Measurements from ENCODE around the gene SPRYD3.

SPRYD3 gene

GRCh38 chr12:53077030-53077429 lies 2.2 kb downstream of the SPRYD3 start:
- DNase-seq = no peak

GRCh38 chr12:53076461-53076860 lies 2.7 kb downstream of the SPRYD3 start:
- DNase-seq = no peak

GRCh38 chr12:53074999-53075370 lies 4.2 kb downstream of the SPRYD3 start:
- no peak for DNase-seq

- DNase-seq = no peak
Measured at GRCh38 chr12:53074283-53074998, 4.7 kb downstream of the SPRYD3 start.

GRCh38 chr12:53073881-53074280 lies 5.3 kb downstream of the SPRYD3 start:
- no peak for DNase-seq

GRCh38 chr12:53071591-53072551 lies 7.3 kb downstream of the SPRYD3 start:
- no peak for DNase-seq

GRCh38 chr12:53070877-53071492 lies 8.2 kb downstream of the SPRYD3 start:
- no peak for DNase-seq

- DNase-seq = no peak
Measured at GRCh38 chr12:53069621-53070410, 9.4 kb downstream of the SPRYD3 start.

- no peak for DNase-seq
Measured at GRCh38 chr12:53068811-53069585, 10.2 kb downstream of the SPRYD3 start.

- DNase-seq = no peak
Measured at GRCh38 chr12:53067993-53068770, 11.0 kb downstream of the SPRYD3 start.

GRCh38 chr12:53067074-53067992 lies 11.9 kb downstream of the SPRYD3 start:
- no peak for DNase-seq

- peak in 1 of 2 experiments; percentile 32 for DNase-seq
Measured at GRCh38 chr12:53065975-53066931, 12.9 kb downstream of the SPRYD3 start.

- DNase-seq = no peak
Measured at GRCh38 chr12:53065470-53065869, 13.7 kb downstream of the SPRYD3 start.

GRCh38 chr12:53064613-53065436 lies 14.4 kb downstream of the SPRYD3 start:
- no peak for DNase-seq

GRCh38 chr12:53063708-53064612 lies 15.2 kb downstream of the SPRYD3 start:
- no peak for DNase-seq

GRCh38 chr12:53062977-53063707 lies 16.0 kb downstream of the SPRYD3 start:
- DNase-seq = no peak
